ENCODE data around the gene SAMSN1. TPM values are rescaled to one million over a fixed set of nuclear protein-coding genes. Genes with fewer than 3 reads are reported as not detected.

SAMSN1 gene
- total RNA-seq: 1 to 10 TPM; 1.4 to 8.0 (median 2.0) TPM
- 1 to 10 TPM; 1.3 to 4.3 TPM for polyA plus RNA-seq
- long read RNA-seq, donor 1, partial matches to known transcripts: 0 of 3 reads
- long read RNA-seq, donor 1, other reads (novel, unspliced or antisense): 1 of 3 reads
- long read RNA-seq, donor 2, partial matches to known transcripts: 0 of 1 reads
- long read RNA-seq, donor 2, other reads (novel, unspliced or antisense): 0 of 1 reads
- long read RNA-seq, donor 3, partial matches to known transcripts: 0 of 2 reads
- long read RNA-seq, donor 3, other reads (novel, unspliced or antisense): 0 of 2 reads

- WGBS, 3 donors: 88 to 89% (median 89%) methylated on average over 1 of the region's 1 CpG
- Histone ChIP-seq H3K4me1 (ENCODE audit: insufficient read depth) (no peaks in the 10 kb centered on the region), H3K9me3 (no peaks in the 10 kb centered on the region), H3K27me3 (no peaks in the 10 kb centered on the region), H3K36me3 (no peaks in the 10 kb centered on the region), H3K4me3 (no peak within 1 kb of the TSS), H3K27ac (no peak within 1 kb of the TSS)
- no peak for TF ChIP-seq POLR2A (IDR thresholded peaks at IDR 0.05)
- no peak for TF ChIP-seq CTCF (IDR thresholded peaks at IDR 0.05)
- no peak for TF ChIP-seq EP300 (IDR thresholded peaks at IDR 0.05)
- intact Hi-C loops (cut with DNase I): no loop called here
- DNase-seq: no peak
These were observed at the start of gene SAMSN1 for GRCh38 chr21:14545906-14546480. TSS of gene SAMSN1 (minus strand) at chr21:14546315. CDS start at chr21:14546261, 54 bp downstream.

- H3K9me3 ChIP-seq: no peaks in the 10 kb centered on the region
- H3K27me3 ChIP-seq: no peaks in the 10 kb centered on the region
- intact Hi-C loops (cut with DNase I): loop anchor here in 1 of 4 donors (2.0 kb wide), 1 partner anchor 15 kb away; no protein-coding TSS in a partner anchor
These were observed 49.3 kb upstream of the SAMSN1 start for GRCh38 chr21:14595449-14595848.

GRCh38 chr21:14594967-14595366 lies 48.9 kb upstream of the SAMSN1 start:
- H3K27me3 ChIP-seq: no peaks in the 10 kb centered on the region
- no peaks in the 10 kb centered on the region for H3K36me3 ChIP-seq
- H3K4me1 ChIP-seq (ENCODE audit: insufficient read depth): no peaks in the 10 kb centered on the region
- no peak overlapping the region for H3K27ac ChIP-seq
- TF ChIP-seq EP300 (IDR thresholded peaks at IDR 0.05) (no peak), CTCF (IDR thresholded peaks at IDR 0.05) (no peak), POLR2A (IDR thresholded peaks at IDR 0.05) (no peak)
- WGBS, 3 donors: 90 to 96% (median 96%) methylated on average over 2 of the region's 2 CpGs
- intact Hi-C loops (cut with DNase I): loop anchor here in 1 of 4 donors (2.0 kb wide), 1 partner anchor 14 kb away; no protein-coding TSS in a partner anchor
- DNase-seq: no peak
- no peaks in the 10 kb centered on the region for H3K9me3 ChIP-seq
- H3K4me3 ChIP-seq: no peak overlapping the region

More at GRCh38 chr21:14595449-14595848, 49.3 kb upstream of the SAMSN1 start:
- WGBS, 3 donors: 93 to 98% (median 97%) methylated on average over 1 of the region's 1 CpG
- TF ChIP-seq CTCF (IDR thresholded peaks at IDR 0.05) (no peak), EP300 (IDR thresholded peaks at IDR 0.05) (no peak), POLR2A (IDR thresholded peaks at IDR 0.05) (no peak)
- no peak overlapping the region for H3K4me3 ChIP-seq
- DNase-seq: no peak
- H3K36me3 ChIP-seq: no peaks in the 10 kb centered on the region
- no peaks in the 10 kb centered on the region for H3K4me1 ChIP-seq (ENCODE audit: insufficient read depth)
- no peak overlapping the region for H3K27ac ChIP-seq

GRCh38 chr21:14593230-14593629 lies 47.1 kb upstream of the SAMSN1 start:
- intact Hi-C loops (cut with DNase I): no loop called here

More at GRCh38 chr21:14593230-14593629, 47.1 kb upstream of the SAMSN1 start:
- Histone ChIP-seq H3K36me3 (no peaks in the 10 kb centered on the region), H3K4me1 (ENCODE audit: insufficient read depth) (no peaks in the 10 kb centered on the region), H3K27me3 (no peaks in the 10 kb centered on the region), H3K9me3 (no peaks in the 10 kb centered on the region), H3K4me3 (no peak overlapping the region), H3K27ac (no peak overlapping the region)
- TF ChIP-seq CTCF (IDR thresholded peaks at IDR 0.05) (no peak), EP300 (IDR thresholded peaks at IDR 0.05) (no peak), POLR2A (IDR thresholded peaks at IDR 0.05) (no peak)
- no peak for DNase-seq
